Raji (cell line): Measurements from ENCODE around the gene CCDC81.

Experiments
- POLR2A ChIP-seq: IDR thresholded peaks from 2 replicates; pipeline ENCODE4 v1.6.1; 2011; ENCODE audit warnings: low read depth, low read length, control low read depth; ENCODE audit not compliant: insufficient read depth

Gene CCDC81

GRCh38 chr11:86374586-86374985, at the start of gene CCDC81:
Gene CCDC81, plus strand, starts transcription at chr11:86374887. Its CDS starts 277 bp downstream, at chr11:86375164.
- no peak for TF ChIP-seq POLR2A

- no peak for TF ChIP-seq POLR2A
These were observed 39.4 kb upstream of the CCDC81 start for GRCh38 chr11:86335131-86335767.

- no peak for TF ChIP-seq POLR2A
These were observed 37.5 kb upstream of the CCDC81 start for GRCh38 chr11:86337227-86337626.

GRCh38 chr11:86341382-86341781, 33.3 kb upstream of the CCDC81 start:
- no peak for TF ChIP-seq POLR2A

GRCh38 chr11:86346513-86346912, 28.2 kb upstream of the CCDC81 start:
- no peak for TF ChIP-seq POLR2A

GRCh38 chr11:86355256-86355655, 19.4 kb upstream of the CCDC81 start:
- TF ChIP-seq POLR2A: no peak

GRCh38 chr11:86358720-86359119, 16.0 kb upstream of the CCDC81 start:
- TF ChIP-seq POLR2A: no peak

GRCh38 chr11:86360775-86361395, 13.8 kb upstream of the CCDC81 start:
- no peak for TF ChIP-seq POLR2A

- no peak for TF ChIP-seq POLR2A
These were observed 11.3 kb upstream of the CCDC81 start for GRCh38 chr11:86363424-86363823.

GRCh38 chr11:86365546-86365945, 9.1 kb upstream of the CCDC81 start:
- no peak for TF ChIP-seq POLR2A

- TF ChIP-seq POLR2A: no peak
These were observed 5.0 kb upstream of the CCDC81 start for GRCh38 chr11:86369668-86370067.

- TF ChIP-seq POLR2A: no peak
These were observed 4.5 kb upstream of the CCDC81 start for GRCh38 chr11:86370171-86370570.

- TF ChIP-seq POLR2A: no peak
These were observed 3.6 kb upstream of the CCDC81 start for GRCh38 chr11:86370922-86371594.

- TF ChIP-seq POLR2A: no peak
These were observed 2.6 kb upstream of the CCDC81 start for GRCh38 chr11:86372041-86372440.

GRCh38 chr11:86372586-86372985, 2.1 kb upstream of the CCDC81 start:
- no peak for TF ChIP-seq POLR2A

- TF ChIP-seq POLR2A: no peak
These were observed 618 bp upstream of the CCDC81 start for GRCh38 chr11:86374069-86374468.

- TF ChIP-seq POLR2A: no peak
These were observed 3.3 kb downstream of the CCDC81 start for GRCh38 chr11:86377972-86378371.
